SU-DHL-6 (cell line): ENCODE data around the gene NUP153.

ENCODE experiments used
- H2AFZ ChIP-seq: fragments of 200-600 bp; sonication (generic); 2 replicates; pipeline ENCODE4 v1.6.1; 2014; ENCODE audit warnings: low read depth, mild to moderate bottlenecking, moderate library complexity, mixed read lengths, antibody characterized with exemption, low read length; ENCODE audit not compliant: severe bottlenecking
- H3F3A ChIP-seq: fragments of 200-600 bp; shearing (Covaris generic); 2 replicates; pipeline ENCODE4 v1.6.0; 2016; ENCODE audit warnings: antibody characterized with exemption, mild to moderate bottlenecking; ENCODE audit not compliant: insufficient read depth
- H3K27ac ChIP-seq: fragments of 200-600 bp; sonication (generic); 2 replicates; pipeline ENCODE4 v1.5.1; 2016; ENCODE audit warnings: low read depth, mild to moderate bottlenecking, low read length, moderate library complexity, mixed read lengths
- H3K27me3 ChIP-seq: fragments of 200-600 bp; sonication (generic), shearing (Covaris generic); 2 replicates; pipeline ENCODE4 v1.6.0; 2014; ENCODE audit warnings: mild to moderate bottlenecking, low read length
- H3K36me3 ChIP-seq: fragments of 200-600 bp; sonication (generic); 2 replicates; pipeline ENCODE4 v1.6.1; 2014; ENCODE audit warnings: mild to moderate bottlenecking, low read length, mixed read lengths
- H3K4me2 ChIP-seq: fragments of 300-600, 200-600 bp; shearing (Covaris generic), sonication (generic); 2 replicates; pipeline ENCODE4 v1.6.0; 2014; ENCODE audit warnings: low read length, low read depth, mild to moderate bottlenecking; ENCODE audit not compliant: poor library complexity, severe bottlenecking
- H3K4me3 ChIP-seq: fragments of 200-600 bp; sonication (generic); 2 replicates; pipeline ENCODE4 v1.5.1; 2014; ENCODE audit warnings: antibody characterized with exemption, low read length, mild to moderate bottlenecking, mixed read lengths; ENCODE audit not compliant: insufficient read depth, poor library complexity, severe bottlenecking
- H3K79me2 ChIP-seq: fragments of 200-600 bp; sonication (generic); 2 replicates; pipeline ENCODE4 v1.6.1; 2014; ENCODE audit warnings: mild to moderate bottlenecking, low read length, moderate library complexity; ENCODE audit not compliant: insufficient read depth
- H3K9ac ChIP-seq: fragments of 200-600 bp; sonication (generic); 2 replicates; pipeline ENCODE4 v1.7.0; 2014; ENCODE audit warnings: mild to moderate bottlenecking, low read length
- H3K9me2 ChIP-seq: fragments of 200-600 bp; sonication (generic); replicated peaks from 2 replicates; pipeline ENCODE4 v1.6.1; 2014; ENCODE audit warnings: low read length; ENCODE audit not compliant: insufficient read depth
- H3K9me3 ChIP-seq: fragments of 200-600 bp; sonication (generic); 2 replicates; pipeline ENCODE4 v1.6.1; 2014; ENCODE audit warnings: low read length, mixed read lengths; ENCODE audit not compliant: insufficient read depth
- H4K20me1 ChIP-seq: fragments of 200-600 bp; sonication (generic); 2 replicates; pipeline ENCODE4 v1.6.1; 2014; ENCODE audit warnings: low read depth, mild to moderate bottlenecking, antibody characterized with exemption, low read length, moderate library complexity, mixed read lengths
- CTCF ChIP-seq: fragments of 200-600 bp; sonication (generic); IDR thresholded peaks from one replicate; pipeline ENCODE4 v1.5.1; 2017; ENCODE audit warnings: antibody characterized with exemption, mild to moderate bottlenecking, low read length, moderate library complexity; ENCODE audit not compliant: insufficient read depth, poor library complexity, severe bottlenecking
- EZH2phosphoT487 ChIP-seq: fragments of 200-600 bp; sonication (generic), shearing (Covaris generic); conservative IDR thresholded peaks from 2 replicates; pipeline ENCODE4 v1.6.1; 2018; ENCODE audit warnings: mild to moderate bottlenecking, antibody characterized with exemption, low read length, moderate library complexity, mixed read lengths

Gene NUP153

GRCh38 chr6:17653198-17653882 is 53.4 kb downstream of the NUP153 start:
- Histone ChIP-seq H4K20me1 (peaks cover 33% of the 10 kb centered on the region), H3K27ac (no peak overlapping the region), H3K4me3 (no peak overlapping the region), H3K9me3 (no peaks in the 10 kb centered on the region), H3K9me2 (no peaks in the 10 kb centered on the region), H2AFZ (no peak overlapping the region), H3F3A (peaks cover 14% of the 10 kb centered on the region; the same call in 1 of the 2 replicates), H3K27me3 (no peaks in the 10 kb centered on the region), H3K4me2 (no peak overlapping the region), H3K79me2 (peaks cover 70% of the 10 kb centered on the region), H3K36me3 (peaks cover 74% of the 10 kb centered on the region), H3K9ac (no peak overlapping the region)
- no peak for TF ChIP-seq CTCF
- TF ChIP-seq EZH2phosphoT487, result no peak

- no peak overlapping the region for H3K9ac ChIP-seq
- H3K27me3 ChIP-seq, result no peaks in the 10 kb centered on the region
- no peaks in the 10 kb centered on the region for H3K9me3 ChIP-seq
- no peak overlapping the region for H2AFZ ChIP-seq
- H3K4me3 ChIP-seq, result no peak overlapping the region
- peaks cover 50% of the 10 kb centered on the region for H3K79me2 ChIP-seq
- no peaks in the 10 kb centered on the region for H3K9me2 ChIP-seq
- H3K4me2 ChIP-seq, result no peak overlapping the region
- peaks cover 24% of the 10 kb centered on the region for H4K20me1 ChIP-seq
- H3K27ac ChIP-seq, result no peak overlapping the region
- TF ChIP-seq CTCF (no peak), EZH2phosphoT487 (no peak)
- H3K36me3 ChIP-seq, result peaks cover 78% of the 10 kb centered on the region
- peaks cover 23% of the 10 kb centered on the region; the same call in 1 of the 2 replicates for H3F3A ChIP-seq
These were observed 55.9 kb downstream of the NUP153 start for GRCh38 chr6:17650656-17651309.

GRCh38 chr6:17648745-17649144 is 58.0 kb downstream of the NUP153 start:
- peaks cover 82% of the 10 kb centered on the region for H3K36me3 ChIP-seq
- no peaks in the 10 kb centered on the region for H3K9me3 ChIP-seq
- H3K9ac ChIP-seq, result no peak overlapping the region
- no peak overlapping the region for H2AFZ ChIP-seq
- no peak overlapping the region for H3K4me3 ChIP-seq
- H3F3A ChIP-seq, result peaks cover 19% of the 10 kb centered on the region; the same call in 1 of the 2 replicates
- no peak for TF ChIP-seq CTCF
- TF ChIP-seq EZH2phosphoT487, result no peak
- H3K4me2 ChIP-seq, result no peak overlapping the region
- no peak overlapping the region for H3K27ac ChIP-seq
- no peaks in the 10 kb centered on the region for H3K27me3 ChIP-seq
- peaks cover 35% of the 10 kb centered on the region for H3K79me2 ChIP-seq
- H3K9me2 ChIP-seq, result no peaks in the 10 kb centered on the region
- peaks cover 19% of the 10 kb centered on the region for H4K20me1 ChIP-seq
